Measurements from ENCODE around the gene GALNT9.

- TF ChIP-seq, protein P1, sequence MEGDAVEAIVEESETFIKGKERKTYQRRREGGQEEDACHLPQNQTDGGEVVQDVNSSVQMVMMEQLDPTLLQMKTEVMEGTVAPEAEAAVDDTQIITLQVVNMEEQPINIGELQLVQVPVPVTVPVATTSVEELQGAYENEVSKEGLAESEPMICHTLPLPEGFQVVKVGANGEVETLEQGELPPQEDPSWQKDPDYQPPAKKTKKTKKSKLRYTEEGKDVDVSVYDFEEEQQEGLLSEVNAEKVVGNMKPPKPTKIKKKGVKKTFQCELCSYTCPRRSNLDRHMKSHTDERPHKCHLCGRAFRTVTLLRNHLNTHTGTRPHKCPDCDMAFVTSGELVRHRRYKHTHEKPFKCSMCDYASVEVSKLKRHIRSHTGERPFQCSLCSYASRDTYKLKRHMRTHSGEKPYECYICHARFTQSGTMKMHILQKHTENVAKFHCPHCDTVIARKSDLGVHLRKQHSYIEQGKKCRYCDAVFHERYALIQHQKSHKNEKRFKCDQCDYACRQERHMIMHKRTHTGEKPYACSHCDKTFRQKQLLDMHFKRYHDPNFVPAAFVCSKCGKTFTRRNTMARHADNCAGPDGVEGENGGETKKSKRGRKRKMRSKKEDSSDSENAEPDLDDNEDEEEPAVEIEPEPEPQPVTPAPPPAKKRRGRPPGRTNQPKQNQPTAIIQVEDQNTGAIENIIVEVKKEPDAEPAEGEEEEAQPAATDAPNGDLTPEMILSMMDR (IDR thresholded peaks at IDR 0.05): no peak
- no peak for TF ChIP-seq POLR2A (IDR thresholded peaks at IDR 0.05)
These were observed 6.0 kb downstream of the GALNT9 start for GRCh38 chr12:132323171-132324010.
